ENCODE measurements around the gene FAM120A.

The FAM120A gene

GRCh38 chr9:93591301-93592007 is 140.0 kb downstream of the FAM120A start:
- in situ Hi-C loops (cut with HindIII; ENCODE audit: low sequenced_read_pairs): no loop called here

DNA sequence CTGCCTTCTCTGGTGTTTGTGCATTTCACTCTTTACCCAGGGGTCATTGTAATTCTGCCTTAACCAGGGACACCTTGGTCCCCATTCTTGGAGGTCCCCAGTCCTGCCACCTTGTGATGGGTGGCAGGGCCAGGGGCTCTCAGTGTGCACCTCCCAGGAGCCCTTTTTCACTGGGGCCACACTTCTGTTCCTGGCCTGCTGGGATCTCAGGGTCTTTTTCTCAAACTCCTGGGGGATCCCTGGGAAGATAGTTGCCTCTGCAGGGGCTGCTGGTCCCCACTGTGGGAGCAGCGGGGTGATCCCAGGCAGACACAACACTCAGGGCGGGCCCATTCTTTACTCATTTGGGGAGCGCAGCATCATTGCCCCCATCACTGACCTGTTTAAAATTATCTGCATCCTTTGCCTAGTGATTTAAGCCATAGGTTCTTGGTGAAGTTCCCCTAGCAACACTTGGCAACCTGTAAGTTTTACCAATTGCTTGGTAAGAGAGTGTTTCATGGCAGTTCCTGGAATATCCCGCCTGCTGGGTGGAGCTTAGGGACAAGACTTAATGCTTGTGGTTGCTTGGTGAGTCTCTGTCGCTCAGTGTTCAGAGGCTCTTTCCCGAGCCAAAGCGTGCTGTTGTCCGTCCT is 140.6 kb downstream of the FAM120A start:
- in situ Hi-C loops (cut with HindIII; ENCODE audit: low sequenced_read_pairs): no loop called here

GRCh38 chr9:93592643-93593021 is 141.1 kb downstream of the FAM120A start:
- in situ Hi-C loops (cut with HindIII; ENCODE audit: low sequenced_read_pairs): no loop called here

- in situ Hi-C loops (cut with HindIII; ENCODE audit: low sequenced_read_pairs): no loop called here
Measured at GRCh38 chr9:93593144-93593658, 141.7 kb downstream of the FAM120A start.

GRCh38 chr9:93594041-93594756 is 142.7 kb downstream of the FAM120A start:
- in situ Hi-C loops (cut with HindIII; ENCODE audit: low sequenced_read_pairs): no loop called here

GRCh38 chr9:93595461-93595860 is 144.0 kb downstream of the FAM120A start:
- in situ Hi-C loops (cut with HindIII; ENCODE audit: low sequenced_read_pairs): no loop called here

- in situ Hi-C loops (cut with HindIII; ENCODE audit: low sequenced_read_pairs): no loop called here
Measured at GRCh38 chr9:93595861-93596365, 144.4 kb downstream of the FAM120A start.

DNA sequence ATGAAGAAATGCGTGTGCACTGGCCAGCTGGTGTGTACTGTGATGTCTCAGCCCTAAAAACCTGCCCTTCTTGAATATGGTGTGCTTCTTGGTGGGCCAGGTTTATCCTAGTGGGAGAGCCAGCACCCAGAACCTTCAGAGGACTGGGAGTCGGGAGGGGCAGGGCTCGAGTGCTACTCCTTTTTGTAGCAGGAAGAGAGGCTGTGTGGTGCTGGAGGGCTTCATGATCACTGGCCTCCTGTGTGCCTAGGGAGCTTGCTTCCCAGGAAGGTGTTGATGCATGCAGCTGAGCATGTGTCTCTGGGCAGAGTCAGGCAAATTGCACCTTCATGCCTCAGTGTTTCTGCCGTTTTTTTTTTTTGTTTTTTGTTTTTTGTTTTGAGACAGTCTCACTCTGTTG is 144.9 kb downstream of the FAM120A start:
- in situ Hi-C loops (cut with HindIII; ENCODE audit: low sequenced_read_pairs): no loop called here

- in situ Hi-C loops (cut with HindIII; ENCODE audit: low sequenced_read_pairs): no loop called here
Measured at GRCh38 chr9:93597142-93597706, 145.7 kb downstream of the FAM120A start.

DNA sequence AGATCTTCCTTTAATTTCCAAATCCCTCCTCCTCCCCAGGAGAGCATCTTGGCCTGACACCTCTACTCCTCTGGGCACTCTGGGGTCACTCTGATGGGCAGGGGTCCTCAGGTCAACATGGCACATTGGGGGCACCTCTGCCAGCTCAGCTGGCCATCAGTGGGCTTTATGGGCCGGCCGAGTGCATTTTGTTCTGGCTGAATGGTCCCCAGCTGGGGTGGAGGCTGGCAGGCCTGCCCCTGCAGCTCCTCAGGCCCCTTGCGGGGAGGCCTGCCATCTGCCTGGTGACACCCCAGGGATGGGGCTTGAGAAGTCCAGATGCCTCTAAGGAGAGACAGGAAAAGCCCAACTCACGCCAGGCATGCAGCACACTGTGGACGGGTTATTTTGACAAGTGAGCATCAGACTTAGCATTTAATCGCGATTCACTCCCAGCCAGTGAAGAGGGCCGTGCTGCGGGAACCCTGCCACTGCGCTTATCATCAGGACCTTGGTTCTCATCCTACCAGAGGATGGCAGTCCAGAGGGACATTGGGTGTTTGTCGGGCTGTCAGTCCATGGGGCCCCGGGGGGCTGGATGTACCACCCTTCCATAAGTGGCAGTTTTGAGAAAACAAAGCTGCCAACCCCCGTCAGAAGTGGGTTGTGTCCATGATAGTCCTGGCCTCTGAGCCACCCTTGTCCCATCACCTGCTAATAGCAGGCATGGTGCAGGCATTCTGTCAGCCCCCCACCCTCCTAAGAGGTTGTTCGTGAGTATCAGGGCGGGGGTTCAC is 146.6 kb downstream of the FAM120A start:
- in situ Hi-C loops (cut with HindIII; ENCODE audit: low sequenced_read_pairs): no loop called here

DNA sequence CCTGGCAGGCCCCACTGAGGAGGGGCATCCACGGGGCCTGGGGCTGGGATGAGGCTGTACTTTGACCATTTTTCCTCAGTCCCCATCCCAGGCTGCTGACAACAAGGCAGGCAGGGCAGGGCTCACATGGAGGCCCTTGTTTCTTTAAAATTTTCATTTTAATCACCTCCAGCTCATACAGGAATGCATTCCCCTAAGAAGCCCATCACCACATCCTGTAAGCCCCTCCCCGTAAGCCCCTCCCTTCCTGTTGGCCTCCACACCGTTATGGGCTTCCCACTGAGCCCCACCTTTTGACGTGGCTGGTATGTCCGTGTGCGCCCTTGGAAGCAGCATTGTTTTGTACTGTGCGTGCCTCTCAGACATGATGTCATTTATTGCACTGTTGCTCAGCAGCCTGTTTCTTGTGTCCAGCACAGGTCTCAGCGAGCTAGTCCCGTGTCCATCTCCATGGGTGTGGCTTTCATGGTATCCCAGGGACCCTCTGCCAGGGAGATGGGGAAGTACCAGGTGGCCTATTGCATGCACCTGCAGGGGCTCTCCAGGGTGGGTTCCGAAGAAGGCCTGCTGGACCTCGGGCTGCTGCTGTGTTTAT is 147.3 kb downstream of the FAM120A start:
- in situ Hi-C loops (cut with HindIII; ENCODE audit: low sequenced_read_pairs): no loop called here

GRCh38 chr9:93599571-93600403 is 148.3 kb downstream of the FAM120A start:
- in situ Hi-C loops (cut with HindIII; ENCODE audit: low sequenced_read_pairs): no loop called here

DNA sequence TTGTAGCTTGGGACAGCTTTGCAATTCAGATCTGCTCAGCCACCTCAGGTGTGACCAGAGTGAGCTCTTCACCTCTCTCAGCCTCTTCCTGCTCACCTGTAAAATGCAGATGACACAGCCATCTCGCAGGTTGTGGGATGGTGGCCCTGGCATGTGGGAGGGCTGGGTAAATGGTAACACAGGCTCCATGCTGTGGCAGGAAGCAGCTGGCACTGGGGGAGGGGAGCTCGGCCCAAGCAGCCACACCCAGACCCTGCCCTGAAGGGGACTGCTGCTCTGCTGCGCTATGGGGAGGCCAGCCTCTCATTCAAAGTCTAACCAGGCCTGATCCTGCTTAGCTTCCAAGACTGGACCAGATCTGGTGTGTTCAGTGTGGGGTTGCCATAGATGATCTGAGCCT is 149.0 kb downstream of the FAM120A start:
- in situ Hi-C loops (cut with HindIII; ENCODE audit: low sequenced_read_pairs): no loop called here

- in situ Hi-C loops (cut with HindIII; ENCODE audit: low sequenced_read_pairs): no loop called here
Measured at GRCh38 chr9:93601063-93601462, 149.6 kb downstream of the FAM120A start.

- in situ Hi-C loops (cut with HindIII; ENCODE audit: low sequenced_read_pairs): no loop called here
Measured at GRCh38 chr9:93601666-93602065, 150.2 kb downstream of the FAM120A start.

DNA sequence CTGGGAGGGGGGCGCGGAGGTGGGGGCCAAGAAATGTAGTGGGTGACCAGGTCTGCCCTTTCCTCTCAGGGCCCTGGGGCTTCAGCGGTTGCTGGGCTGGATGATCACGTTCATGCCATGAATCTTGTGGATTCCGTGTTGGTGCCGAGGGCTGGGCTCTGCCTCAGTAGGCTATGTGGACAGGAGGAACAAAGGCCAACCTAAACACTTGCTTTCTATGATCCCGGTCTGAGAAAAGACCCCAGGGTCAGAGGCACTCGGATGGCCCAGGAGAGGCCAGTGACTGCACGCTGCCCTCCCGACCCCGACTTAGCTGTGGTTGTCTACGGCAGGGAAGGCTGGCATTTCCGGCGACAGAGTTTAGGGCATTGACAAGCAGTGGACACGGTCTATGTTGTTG is 151.5 kb downstream of the FAM120A start:
- in situ Hi-C loops (cut with HindIII; ENCODE audit: low sequenced_read_pairs): no loop called here

GRCh38 chr9:93603906-93604326 is 152.4 kb downstream of the FAM120A start:
- in situ Hi-C loops (cut with HindIII; ENCODE audit: low sequenced_read_pairs): no loop called here

GRCh38 chr9:93606187-93606586 is 154.7 kb downstream of the FAM120A start:
- in situ Hi-C loops (cut with HindIII; ENCODE audit: low sequenced_read_pairs): no loop called here

- in situ Hi-C loops (cut with HindIII; ENCODE audit: low sequenced_read_pairs): no loop called here
Measured at GRCh38 chr9:93610206-93610605, 158.7 kb downstream of the FAM120A start.

Data from DLD1 (cell line).